ENCODE results near the gene DPH2.

- TF ChIP-seq HDAC6 (IDR thresholded peaks at IDR 0.05; ENCODE audit: low read depth, low read length) (no peak), CTCF (IDR thresholded peaks at IDR 0.05; ENCODE audit: control extremely low read depth in 1 of 3, insufficient read depth in 1 of 3, low read depth in 1 of 3, low read length in 3 of 3) (no peak), MAFK (IDR thresholded peaks at IDR 0.05; ENCODE audit: low read depth, low read length) (no peak), EZH2 (IDR thresholded peaks at IDR 0.05; ENCODE audit: low read depth, low read length, severe bottlenecking) (no peak), EP300 (IDR thresholded peaks at IDR 0.05; ENCODE audit: borderline replicate concordance in 1 of 2, low read depth in 2 of 2, low read length in 2 of 2) (no peak), CHD2 (IDR thresholded peaks at IDR 0.05; ENCODE audit: low read length) (no peak), CEBPB (IDR thresholded peaks at IDR 0.05; ENCODE audit: low read depth, low read length) (no peak), POLR2A (IDR thresholded peaks at IDR 0.05; ENCODE audit: control extremely low read depth in 1 of 2, low read depth in 2 of 2, low read length in 2 of 2) (no peak), CBX5 (IDR thresholded peaks at IDR 0.05; ENCODE audit: low read depth, low read length) (no peak), CHD1 (IDR thresholded peaks at IDR 0.05; ENCODE audit: low read depth, low read length) (no peak), USF2 (IDR thresholded peaks at IDR 0.05; ENCODE audit: low read length) (no peak)
- TF ChIP-seq, protein P1, sequence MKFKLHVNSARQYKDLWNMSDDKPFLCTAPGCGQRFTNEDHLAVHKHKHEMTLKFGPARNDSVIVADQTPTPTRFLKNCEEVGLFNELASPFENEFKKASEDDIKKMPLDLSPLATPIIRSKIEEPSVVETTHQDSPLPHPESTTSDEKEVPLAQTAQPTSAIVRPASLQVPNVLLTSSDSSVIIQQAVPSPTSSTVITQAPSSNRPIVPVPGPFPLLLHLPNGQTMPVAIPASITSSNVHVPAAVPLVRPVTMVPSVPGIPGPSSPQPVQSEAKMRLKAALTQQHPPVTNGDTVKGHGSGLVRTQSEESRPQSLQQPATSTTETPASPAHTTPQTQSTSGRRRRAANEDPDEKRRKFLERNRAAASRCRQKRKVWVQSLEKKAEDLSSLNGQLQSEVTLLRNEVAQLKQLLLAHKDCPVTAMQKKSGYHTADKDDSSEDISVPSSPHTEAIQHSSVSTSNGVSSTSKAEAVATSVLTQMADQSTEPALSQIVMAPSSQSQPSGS (IDR thresholded peaks at IDR 0.05; ENCODE audit: low read length): no peak
These were observed 11.2 kb upstream of the DPH2 start for GRCh38 chr1:43958351-43959255.

All from H1 (cell line).